ENCODE results near the gene KLHL12.

Gene KLHL12

GRCh38 chr1:202860744-202861419 lies 66.2 kb downstream of the KLHL12 start:
- TF ChIP-seq, protein P1, sequence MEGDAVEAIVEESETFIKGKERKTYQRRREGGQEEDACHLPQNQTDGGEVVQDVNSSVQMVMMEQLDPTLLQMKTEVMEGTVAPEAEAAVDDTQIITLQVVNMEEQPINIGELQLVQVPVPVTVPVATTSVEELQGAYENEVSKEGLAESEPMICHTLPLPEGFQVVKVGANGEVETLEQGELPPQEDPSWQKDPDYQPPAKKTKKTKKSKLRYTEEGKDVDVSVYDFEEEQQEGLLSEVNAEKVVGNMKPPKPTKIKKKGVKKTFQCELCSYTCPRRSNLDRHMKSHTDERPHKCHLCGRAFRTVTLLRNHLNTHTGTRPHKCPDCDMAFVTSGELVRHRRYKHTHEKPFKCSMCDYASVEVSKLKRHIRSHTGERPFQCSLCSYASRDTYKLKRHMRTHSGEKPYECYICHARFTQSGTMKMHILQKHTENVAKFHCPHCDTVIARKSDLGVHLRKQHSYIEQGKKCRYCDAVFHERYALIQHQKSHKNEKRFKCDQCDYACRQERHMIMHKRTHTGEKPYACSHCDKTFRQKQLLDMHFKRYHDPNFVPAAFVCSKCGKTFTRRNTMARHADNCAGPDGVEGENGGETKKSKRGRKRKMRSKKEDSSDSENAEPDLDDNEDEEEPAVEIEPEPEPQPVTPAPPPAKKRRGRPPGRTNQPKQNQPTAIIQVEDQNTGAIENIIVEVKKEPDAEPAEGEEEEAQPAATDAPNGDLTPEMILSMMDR (IDR thresholded peaks at IDR 0.05; ENCODE audit: control extremely low read depth, extremely low read depth, low read depth, missing control alignments), result no peak
- ChIA-PET POLR2A (interaction anchor here (0.7 kb wide), 1 partner anchor 50 kb away, joined by 3 read pairs; the partner anchor contains the start of gene PCAT6), CTCF (interaction anchor here (0.8 to 4.6 kb wide), 6 partner anchors 8 to 406 kb away, joined by 3 to 26 read pairs (median 4); no protein-coding TSS in a partner anchor)
- DNase-seq (ENCODE audit: extremely low spot score), result peak; percentile 48

DNA sequence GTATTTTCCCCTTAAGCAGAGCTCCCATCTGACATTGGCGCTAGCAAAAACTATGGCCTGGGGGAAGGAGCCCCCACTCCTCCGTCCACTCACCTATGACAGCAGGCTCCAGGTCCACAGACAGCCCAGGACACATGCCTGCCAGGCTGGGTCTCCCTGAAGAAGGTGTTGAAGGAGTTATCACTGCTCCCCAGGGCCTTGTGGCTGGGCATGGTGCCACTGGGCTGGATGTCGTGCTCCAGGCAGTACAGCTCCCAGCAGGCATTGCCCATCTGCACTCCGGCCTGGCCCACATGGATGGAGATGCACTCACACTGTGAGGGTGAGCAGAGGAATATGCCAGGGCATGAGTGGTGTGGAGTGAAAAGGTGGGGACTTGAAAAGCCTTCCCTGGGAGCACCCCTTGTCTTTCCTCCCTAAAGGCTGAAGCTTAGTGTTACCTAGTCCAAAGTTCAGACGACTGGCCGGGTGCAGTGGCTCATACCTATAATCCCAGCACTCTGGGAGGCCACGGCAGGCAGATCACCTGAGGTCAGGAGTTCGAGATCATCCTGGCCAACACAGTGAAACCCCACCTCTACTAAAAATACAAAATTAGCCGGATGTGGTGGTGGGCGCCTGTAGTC lies 68.1 kb downstream of the KLHL12 start:
- no peak for DNase-seq (ENCODE audit: extremely low spot score)
- POLR2A ChIA-PET, result no interaction called here
- TF ChIP-seq, protein P1 (IDR thresholded peaks at IDR 0.05; ENCODE audit: control extremely low read depth, extremely low read depth, low read depth, missing control alignments), result no peak
- CTCF ChIA-PET, result interaction anchor here (0.9 to 1.9 kb wide), 5 partner anchors 10 to 142 kb away, joined by 3 to 5 read pairs (median 3); no protein-coding TSS in a partner anchor

DNA sequence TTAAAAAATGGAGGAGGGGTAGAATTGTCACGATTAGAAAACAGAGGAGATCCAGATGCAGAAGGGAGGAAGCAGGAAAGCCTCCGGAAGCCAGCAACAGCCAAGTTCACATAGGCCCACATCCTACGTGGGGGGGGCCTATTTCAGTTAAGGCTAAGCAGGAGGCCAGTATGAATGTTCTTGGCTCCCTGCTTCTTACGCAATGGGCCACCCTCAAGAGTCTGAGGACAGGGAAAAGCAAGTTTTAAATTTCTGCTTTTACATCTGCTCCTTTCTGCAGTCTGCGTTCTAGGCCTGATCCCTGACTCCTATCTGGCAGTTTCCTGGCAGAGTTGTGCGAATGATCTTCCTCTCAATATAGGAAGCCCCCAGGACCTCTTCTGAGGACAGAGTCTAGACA lies 68.7 kb downstream of the KLHL12 start:
- no peak for DNase-seq (ENCODE audit: extremely low spot score)
- ChIA-PET CTCF (interaction anchor here (1.2 to 1.9 kb wide), 5 partner anchors 10 to 142 kb away, joined by 3 to 5 read pairs (median 3); no protein-coding TSS in a partner anchor), POLR2A (no interaction called here)
- TF ChIP-seq, protein P1 (IDR thresholded peaks at IDR 0.05; ENCODE audit: control extremely low read depth, extremely low read depth, low read depth, missing control alignments), result no peak

GRCh38 chr1:202857136-202857610 lies 69.9 kb downstream of the KLHL12 start:
- TF ChIP-seq, protein P1 (IDR thresholded peaks at IDR 0.05; ENCODE audit: control extremely low read depth, extremely low read depth, low read depth, missing control alignments), result no peak
- no peak for DNase-seq (ENCODE audit: extremely low spot score)
- ChIA-PET POLR2A (no interaction called here), CTCF (interaction anchor here (1.3 to 1.9 kb wide), 3 partner anchors 9 to 19 kb away, joined by 3 to 5 read pairs (median 3); no protein-coding TSS in a partner anchor)

DNA sequence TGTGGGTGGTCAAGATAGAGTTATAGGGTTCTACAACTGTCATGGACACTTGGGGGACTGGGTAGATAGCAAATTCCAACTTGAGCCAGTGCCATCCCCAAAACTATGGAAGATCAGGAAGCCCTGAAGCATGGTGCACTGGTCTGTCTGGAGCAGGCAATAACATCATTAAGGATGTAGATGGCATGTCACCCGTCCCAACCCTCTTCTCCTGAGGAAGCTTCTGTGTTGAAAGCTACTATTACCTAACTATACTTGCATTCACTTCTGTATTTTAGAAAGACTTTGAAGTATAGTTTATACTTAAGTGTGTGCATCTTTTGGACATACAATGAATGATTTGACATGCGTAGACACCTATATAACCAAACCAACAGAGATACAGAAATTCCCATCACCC lies 71.0 kb downstream of the KLHL12 start:
- TF ChIP-seq, protein P1 (IDR thresholded peaks at IDR 0.05; ENCODE audit: control extremely low read depth, extremely low read depth, low read depth, missing control alignments), result no peak
- POLR2A ChIA-PET, result no interaction called here
- no peak for DNase-seq (ENCODE audit: extremely low spot score)
- CTCF ChIA-PET, result interaction anchor here (1.3 kb wide), 1 partner anchor 12 kb away, joined by 3 read pairs; no protein-coding TSS in a partner anchor

DNA sequence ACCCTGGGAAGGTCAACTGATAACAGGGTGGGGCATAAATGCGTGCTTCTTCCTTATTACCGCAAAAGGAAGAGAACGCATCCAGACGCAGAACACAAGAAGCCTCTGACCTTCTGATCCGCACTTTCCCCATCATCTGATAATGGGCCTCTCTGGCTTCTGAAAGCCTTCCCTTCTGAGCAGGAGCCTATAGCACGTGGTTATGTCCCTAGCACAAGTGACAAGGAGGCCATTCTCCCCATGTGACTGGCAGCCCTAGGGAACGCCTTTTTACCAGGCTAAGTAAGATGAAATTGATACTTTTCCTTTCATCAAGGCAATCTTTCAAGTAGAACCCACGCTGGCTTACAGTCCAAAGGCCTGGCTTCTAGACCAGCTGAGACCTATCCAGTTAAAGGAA lies 72.2 kb downstream of the KLHL12 start:
- ChIA-PET CTCF (interaction anchor here (1.2 to 1.8 kb wide), 3 partner anchors 38 to 135 kb away, joined by 4 read pairs; no protein-coding TSS in a partner anchor), POLR2A (no interaction called here)
- DNase-seq (ENCODE audit: extremely low spot score), result no peak
- TF ChIP-seq, protein P1 (IDR thresholded peaks at IDR 0.05; ENCODE audit: control extremely low read depth, extremely low read depth, low read depth, missing control alignments), result no peak

Data from GM10248 (cell line).